MCF 10A (cell line): ENCODE measurements around the gene NEK6. TPM values are rescaled to one million over a fixed set of nuclear protein-coding genes. Genes with fewer than 3 reads are reported as not detected.

Experiments
- BruUV-seq: library from RNA; stranded (reverse); fragments of 400-500 nt; replicated peaks from 2 replicates; lab custom pipeline; 2021; lab: Mats Ljungman, UMichigan
- CTCF ChIA-PET: fragments of 300-600 bp; sonication (Branson Sonifier 250); formaldehyde crosslinking; extraction: SDS; loops from one replicate; lab custom pipeline; 2021; ENCODE audit warnings: antibody characterized with exemption, inconsistent platforms; lab: Yijun Ruan, JAX
- POLR2A ChIA-PET: fragments of 300-600, 350-650 bp; sonication (Branson Sonifier 250); formaldehyde crosslinking; extraction: SDS; loops from one replicate; lab custom pipeline; 2020; ENCODE audit warnings: antibody characterized with exemption, inconsistent platforms; lab: Yijun Ruan, JAX
- DNase-seq: peaks from one replicate; pipeline ENCODE4 v3.0.0-alpha.2; 2018; ENCODE audit not compliant: unreplicated experiment
- H3K27ac Mint-ChIP-seq: one replicate; pipeline ENCODE4 v1.8.0; 2022; ENCODE audit warnings: mild to moderate bottlenecking, low read depth, mixed read lengths; ENCODE audit not compliant: unreplicated experiment
- H3K27me3 Mint-ChIP-seq: one replicate; pipeline ENCODE4 v1.8.0; 2022; ENCODE audit warnings: mixed read lengths; ENCODE audit not compliant: insufficient read depth, unreplicated experiment
- H3K36me3 Mint-ChIP-seq: one replicate; pipeline ENCODE4 v1.8.0; 2022; ENCODE audit warnings: mild to moderate bottlenecking, moderate library complexity, mixed read lengths; ENCODE audit not compliant: insufficient read depth, unreplicated experiment
- H3K4me1 Mint-ChIP-seq: one replicate; pipeline ENCODE4 v1.8.0; 2022; ENCODE audit warnings: mixed read lengths; ENCODE audit not compliant: insufficient read depth, unreplicated experiment
- H3K4me3 Mint-ChIP-seq: one replicate; pipeline ENCODE4 v1.8.0; 2022; ENCODE audit warnings: mild to moderate bottlenecking, moderate library complexity, mixed read lengths; ENCODE audit not compliant: unreplicated experiment
- H3K9me3 Mint-ChIP-seq: one replicate; pipeline ENCODE4 v1.8.0; 2022; ENCODE audit warnings: mixed read lengths; ENCODE audit not compliant: unreplicated experiment
- CTCF ChIP-seq: fragments of 200-600 bp; IDR thresholded peaks from one replicate; pipeline ENCODE4 v1.8.0; 2022; ENCODE audit warnings: antibody characterized with exemption, mild to moderate bottlenecking; ENCODE audit not compliant: unreplicated experiment
- intact Hi-C: fragments of 100-400 bp; cut with micrococcal nuclease; formaldehyde crosslinking; loops from 2 replicates; pipeline ENCODE4 v1.14.1; 2022
- total RNA-seq: library from RNA; stranded (reverse); gene quantifications from 2 replicates; pipeline ENCODE4 v1.2.3, GENCODE V29; 2022

The NEK6 gene
- total RNA-seq, 1 experiment from 2014 or later = 27.5 TPM

- H3K4me3 Mint-ChIP-seq = no peak overlapping the region
- H3K27me3 Mint-ChIP-seq = no peaks in the 10 kb centered on the region
- intact Hi-C loops = loop anchor here (2.0 kb wide), 1 partner anchor 216 kb away; no protein-coding TSS in a partner anchor
- peaks cover 36% of the 10 kb centered on the region for H3K36me3 Mint-ChIP-seq
- POLR2A ChIA-PET = interaction anchor here (0.6 kb wide), 1 partner anchor 267 kb away, joined by 3 read pairs; no protein-coding TSS in a partner anchor
- TF ChIP-seq CTCF = no peak
- BruUV-seq = no TSS peak
- CTCF ChIA-PET = interaction anchor here (0.7 to 1.2 kb wide), 3 partner anchors 11 to 800 kb away, joined by 3 to 4 read pairs (median 4); no protein-coding TSS in a partner anchor
- H3K4me1 Mint-ChIP-seq = peaks cover 8% of the 10 kb centered on the region
- peak overlapping the region; percentile 58 for H3K27ac Mint-ChIP-seq
- H3K9me3 Mint-ChIP-seq = no peaks in the 10 kb centered on the region
- peak; percentile 90 for DNase-seq
Observed at GRCh38 chr9:124342776-124343485, 85.2 kb downstream of the NEK6 start.

GRCh38 chr9:124343533-124344290 lies 86.0 kb downstream of the NEK6 start:
- ChIA-PET POLR2A (interaction anchor here (0.6 to 1.2 kb wide), 2 partner anchors 23 to 266 kb away, joined by 3 read pairs; no protein-coding TSS in a partner anchor), CTCF (interaction anchor here (1.2 kb wide), 1 partner anchor 221 kb away, joined by 4 read pairs; no protein-coding TSS in a partner anchor)
- Mint-ChIP-seq H3K36me3 (peaks cover 38% of the 10 kb centered on the region), H3K4me1 (peaks cover 8% of the 10 kb centered on the region), H3K27me3 (no peaks in the 10 kb centered on the region), H3K9me3 (no peaks in the 10 kb centered on the region), H3K27ac (no peak overlapping the region), H3K4me3 (no peak overlapping the region)
- intact Hi-C loops = loop anchor here (2.0 kb wide), 1 partner anchor 217 kb away; no protein-coding TSS in a partner anchor
- no TSS peak for BruUV-seq
- TF ChIP-seq CTCF = no peak
- DNase-seq = no peak

DNA sequence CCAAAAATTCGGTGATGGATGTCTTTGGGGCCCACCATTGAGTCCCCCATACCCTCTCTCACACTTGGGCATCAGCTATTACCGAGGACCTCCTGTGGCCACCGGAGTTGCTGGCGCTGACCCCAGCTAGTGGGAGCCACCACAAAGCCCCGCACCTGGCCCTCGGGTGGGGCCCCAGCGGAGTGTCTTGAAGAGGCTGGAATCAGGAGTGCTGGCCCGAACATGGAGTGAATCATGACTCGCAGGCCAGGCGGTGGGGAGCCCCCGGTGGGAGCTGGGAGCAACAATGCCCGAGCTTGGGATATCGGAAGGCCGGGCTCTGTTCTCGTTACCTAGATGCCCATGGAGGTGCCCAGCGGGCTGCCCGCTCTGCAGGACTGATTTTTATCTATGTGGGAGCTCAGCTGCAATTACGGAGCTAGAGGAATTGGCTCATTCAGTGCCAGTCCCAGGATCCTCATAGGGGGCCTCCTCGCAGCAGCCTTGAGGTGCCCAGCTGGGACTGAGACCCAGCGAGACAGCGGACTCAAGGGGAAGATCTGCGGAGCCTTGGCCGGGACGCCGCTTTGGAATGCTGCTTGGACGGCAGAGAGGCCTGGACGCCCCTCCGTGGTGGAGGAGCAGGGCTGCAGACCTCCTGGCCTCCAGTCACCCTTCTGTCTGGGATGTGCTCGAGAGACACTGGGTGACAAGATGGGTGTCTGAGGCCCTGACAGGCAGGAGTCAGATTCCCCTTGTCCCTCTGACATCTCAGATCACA lies 86.7 kb downstream of the NEK6 start:
- Mint-ChIP-seq H3K27ac (no peak overlapping the region), H3K4me1 (peaks cover 8% of the 10 kb centered on the region), H3K4me3 (no peak overlapping the region), H3K27me3 (no peaks in the 10 kb centered on the region), H3K9me3 (no peaks in the 10 kb centered on the region), H3K36me3 (peaks cover 45% of the 10 kb centered on the region)
- no peak for DNase-seq
- TF ChIP-seq CTCF = no peak
- POLR2A ChIA-PET = interaction anchor here (1.2 kb wide), 1 partner anchor 22 kb away, joined by 3 read pairs; no protein-coding TSS in a partner anchor
- CTCF ChIA-PET = no interaction called here
- intact Hi-C loops = no loop called here
- BruUV-seq = no TSS peak
